Lower lobe of right lung (tissue), 2 donors: Measurements from ENCODE around the gene TMEM132D. TPM values are rescaled to one million over a fixed set of nuclear protein-coding genes. Genes with fewer than 3 reads are reported as not detected.

Experiments used
- ATAC-seq, 2 donors: fragments of 200-7000 bp; cut with Tn5 transposase; one replicate each; pipeline ENCODE4 v1.9.1; 2020 to 2022; ENCODE audit warnings: mild to moderate bottlenecking in 2 of 2, moderate library complexity in 2 of 2
- DNase-seq: peaks from one replicate; pipeline ENCODE4 v3.0.0-alpha.2; 2020
- H3K27ac ChIP-seq: fragments of 200-600 bp; one replicate; pipeline ENCODE4 v1.8.0; 2022
- H3K27me3 ChIP-seq: fragments of 200-600 bp; one replicate; pipeline ENCODE4 v1.8.0; 2022; ENCODE audit warnings: low read depth
- H3K36me3 ChIP-seq: fragments of 200-600 bp; one replicate; pipeline ENCODE4 v1.8.0; 2022; ENCODE audit warnings: mild to moderate bottlenecking
- H3K4me1 ChIP-seq: fragments of 200-600 bp; one replicate; pipeline ENCODE4 v1.8.0; 2022
- H3K4me3 ChIP-seq: fragments of 200-600 bp; one replicate; pipeline ENCODE4 v1.8.0; 2022; ENCODE audit warnings: mild to moderate bottlenecking
- H3K9me3 ChIP-seq: fragments of 200-600 bp; one replicate; pipeline ENCODE4 v1.8.0; 2022
- CTCF ChIP-seq: fragments of 200-600 bp; IDR thresholded peaks from one replicate; pipeline ENCODE4 v1.8.0; 2022; ENCODE audit warnings: antibody characterized with exemption, mild to moderate bottlenecking
- intact Hi-C: fragments of 100-400 bp; cut with DNase I; formaldehyde crosslinking; loops from one replicate; pipeline ENCODE4 v1.11.0; 2022
- total RNA-seq: library from RNA; stranded (reverse); fragmentation: NEBNext Ultra II Directional; extraction: Animal tissue kit (Norgen Biotek cat#: 25700); gene quantifications from one replicate; pipeline ENCODE4 v1.2.1, GENCODE V29; 2021
- donor health status: DM: no; HTN: yes; CAD: no; lungs with severe emphysema.

The TMEM132D gene
- total RNA-seq, 1 donor from 2014 or later = 0.06 TPM

- no peaks in the 10 kb centered on the region for H3K27me3 ChIP-seq
- no peak for ATAC-seq
- no peaks in the 10 kb centered on the region for H3K36me3 ChIP-seq
- no peaks in the 10 kb centered on the region for H3K9me3 ChIP-seq
- no peak overlapping the region for H3K27ac ChIP-seq
- no peak overlapping the region for H3K4me3 ChIP-seq
- no peak for TF ChIP-seq CTCF
- H3K4me1 ChIP-seq = no peaks in the 10 kb centered on the region
- intact Hi-C loops = no loop called here
- no peak for DNase-seq
Measured at GRCh38 chr12:129434790-129435189, 469.0 kb downstream of the TMEM132D start.

- intact Hi-C loops = no loop called here
- Histone ChIP-seq H3K9me3 (no peaks in the 10 kb centered on the region), H3K4me3 (no peak overlapping the region), H3K27me3 (no peaks in the 10 kb centered on the region), H3K36me3 (no peaks in the 10 kb centered on the region), H3K27ac (no peak overlapping the region), H3K4me1 (no peaks in the 10 kb centered on the region)
- DNase-seq (no peak), ATAC-seq (no peak)
- TF ChIP-seq CTCF = no peak
Measured at GRCh38 chr12:129428240-129428936, 475.4 kb downstream of the TMEM132D start.

- TF ChIP-seq CTCF = no peak
- H3K27ac ChIP-seq = no peak overlapping the region
- DNase-seq (no peak), ATAC-seq (no peak)
- intact Hi-C loops = no loop called here
- no peaks in the 10 kb centered on the region for H3K36me3 ChIP-seq
- H3K4me1 ChIP-seq = no peaks in the 10 kb centered on the region
- H3K27me3 ChIP-seq = no peaks in the 10 kb centered on the region
- H3K4me3 ChIP-seq = no peak overlapping the region
- H3K9me3 ChIP-seq = no peaks in the 10 kb centered on the region
Measured at GRCh38 chr12:129423041-129423580, 480.7 kb downstream of the TMEM132D start.

- no peaks in the 10 kb centered on the region for H3K9me3 ChIP-seq
- H3K27ac ChIP-seq = no peak overlapping the region
- H3K4me1 ChIP-seq = no peaks in the 10 kb centered on the region
- TF ChIP-seq CTCF = no peak
- intact Hi-C loops = no loop called here
- H3K36me3 ChIP-seq = no peaks in the 10 kb centered on the region
- ATAC-seq (no peak), DNase-seq (no peak)
- H3K4me3 ChIP-seq = no peak overlapping the region
- H3K27me3 ChIP-seq = no peaks in the 10 kb centered on the region
Measured at GRCh38 chr12:129413295-129413694, 490.5 kb downstream of the TMEM132D start.

- ATAC-seq (no peak), DNase-seq (no peak)
- intact Hi-C loops = no loop called here
- H3K4me3 ChIP-seq = no peak overlapping the region
- no peaks in the 10 kb centered on the region for H3K36me3 ChIP-seq
- no peaks in the 10 kb centered on the region for H3K27me3 ChIP-seq
- no peak overlapping the region for H3K27ac ChIP-seq
- H3K9me3 ChIP-seq = no peaks in the 10 kb centered on the region
- H3K4me1 ChIP-seq = no peaks in the 10 kb centered on the region
- TF ChIP-seq CTCF = no peak
Measured at GRCh38 chr12:129409281-129409680, 494.5 kb downstream of the TMEM132D start.
